Activated CD8-positive, alpha-beta memory T cell treated with anti-CD3 and anti-CD28 coated beads for 1 hour (primary cell): ENCODE measurements around the gene UFSP2.
"Not testable (repeated sequence)": the region's sequence is repeated elsewhere in the genome, so short reads cannot be mapped to it uniquely, and the experiment has no call there.

Source experiments
- DNase-seq, 2 donors: peaks; one replicate each; pipeline ENCODE4 v3.0.0-alpha.2; 2020; ENCODE audit warnings: low read depth in 1 of 2; ENCODE audit errors: extremely low read depth in 1 of 2

UFSP2 gene

GRCh38 chr4:185387957-185388356 is 37.8 kb downstream of the UFSP2 start:
- no peak for DNase-seq

- no peak for DNase-seq
These were observed 40.8 kb downstream of the UFSP2 start for GRCh38 chr4:185384930-185385331.

- DNase-seq: no peak
These were observed 41.7 kb downstream of the UFSP2 start for GRCh38 chr4:185384061-185384460.

GRCh38 chr4:185383451-185383850 is 42.3 kb downstream of the UFSP2 start:
- DNase-seq: no peak

- no peak for DNase-seq
These were observed 43.0 kb downstream of the UFSP2 start for GRCh38 chr4:185382754-185383153.

- no peak for DNase-seq
These were observed 44.2 kb downstream of the UFSP2 start for GRCh38 chr4:185381288-185382196.

- DNase-seq: no peak
These were observed 45.4 kb downstream of the UFSP2 start for GRCh38 chr4:185380320-185380719.

GRCh38 chr4:185379326-185380295 is 46.2 kb downstream of the UFSP2 start:
- no peak for DNase-seq

- no peak for DNase-seq
These were observed 47.5 kb downstream of the UFSP2 start for GRCh38 chr4:185378264-185378663.

- no peak for DNase-seq
These were observed 51.2 kb downstream of the UFSP2 start for GRCh38 chr4:185374573-185374972.

GRCh38 chr4:185374027-185374426 is 51.7 kb downstream of the UFSP2 start:
- DNase-seq: no peak

GRCh38 chr4:185371702-185372101 is 54.1 kb downstream of the UFSP2 start:
- DNase-seq: no peak

- no peak for DNase-seq
These were observed 55.4 kb downstream of the UFSP2 start for GRCh38 chr4:185370268-185370949.

GRCh38 chr4:185369731-185370130 is 56.0 kb downstream of the UFSP2 start:
- no peak for DNase-seq

GRCh38 chr4:185364886-185365285 is 60.9 kb downstream of the UFSP2 start:
- no peak for DNase-seq

GRCh38 chr4:185363251-185363650 is 62.5 kb downstream of the UFSP2 start:
- DNase-seq: no peak

GRCh38 chr4:185362570-185362969 is 63.2 kb downstream of the UFSP2 start:
- not testable (repeated sequence) for DNase-seq

GRCh38 chr4:185361872-185362271 is 63.9 kb downstream of the UFSP2 start:
- no peak for DNase-seq

GRCh38 chr4:185359767-185360446 is 65.9 kb downstream of the UFSP2 start:
- no peak for DNase-seq

- no peak for DNase-seq
These were observed 66.8 kb downstream of the UFSP2 start for GRCh38 chr4:185358959-185359358.
